K562 (cell line): ENCODE data around the gene TECPR2. TPM values are rescaled to one million over a fixed set of nuclear protein-coding genes. Genes with fewer than 3 reads are reported as not detected.

Experiments used
- ARID1B ChIP-seq: fragments of 450-650 bp; IDR thresholded peaks from 2 replicates; pipeline ENCODE4 v1.6.1; 2016; ENCODE audit warnings: antibody characterized with exemption, mild to moderate bottlenecking, inconsistent platforms
- BHLHE40 ChIP-seq: IDR thresholded peaks from 2 replicates; pipeline ENCODE4 v1.6.1; 2011; ENCODE audit warnings: low read length, improper control_type of control experiment
- CTBP1 ChIP-seq: fragments of 450-650 bp; IDR thresholded peaks from 2 replicates; pipeline ENCODE4 v1.6.1; 2016; ENCODE audit warnings: borderline replicate concordance
- CXXC5 ChIP-seq: fragments of 250-450 bp; sonication (Bioruptor Pico); IDR thresholded peaks from 2 replicates; pipeline ENCODE4 v1.8.0; 2022; ENCODE audit warnings: inconsistent platforms, mild to moderate bottlenecking, moderate library complexity
- EP300 ChIP-seq: IDR thresholded peaks from 2 replicates; pipeline ENCODE4 v1.6.1; 2012; ENCODE audit warnings: low read length, improper control_type of control experiment
- FOXK1 ChIP-seq: sonication (generic); formaldehyde crosslinking; IDR thresholded peaks from 2 replicates; pipeline ENCODE4 v1.8.0; 2022; ENCODE audit warnings: missing genetic modification reagents, mild to moderate bottlenecking, borderline replicate concordance
- FOXM1 ChIP-seq, 2 experiments: fragments of 450-650 bp in 1 of 2; sonication (generic) in 1 of 2; formaldehyde crosslinking in 1 of 2; IDR thresholded peaks; 2 replicates each; pipeline versions ENCODE4 v1.6.1 to v1.9.0; 2017 to 2022; ENCODE audit warnings: low read depth in 2 of 2, mild to moderate bottlenecking in 2 of 2, missing genetic modification reagents in 1 of 2, moderate library complexity in 1 of 2
- GATAD2A ChIP-seq: fragments of 450-650 bp; IDR thresholded peaks from 2 replicates; pipeline ENCODE4 v1.6.1; 2017
- KLF16 ChIP-seq: IDR thresholded peaks from 2 replicates; pipeline ENCODE4 v1.6.1; 2016; ENCODE audit warnings: antibody characterized with exemption
- MAZ ChIP-seq, 2 experiments: fragments of 450-650 bp in 1 of 2; sonication (generic) in 1 of 2; formaldehyde crosslinking; IDR thresholded peaks in 1 of 2; conservative IDR thresholded peaks in 1 of 2; 2 replicates each; pipeline versions ENCODE4 v1.4.0 to v1.5.0; 2020; ENCODE audit warnings: mild to moderate bottlenecking in 1 of 2, missing genetic modification reagents in 1 of 2
- MTA2 ChIP-seq: fragments of 450-650 bp; IDR thresholded peaks from 2 replicates; pipeline ENCODE4 v1.6.1; 2016; ENCODE audit warnings: low read depth
- NCOR1 ChIP-seq: fragments of 450-650 bp; IDR thresholded peaks from 2 replicates; pipeline ENCODE4 v1.6.1; 2016; ENCODE audit warnings: mild to moderate bottlenecking, moderate library complexity
- NFATC3 ChIP-seq: fragments of 450-650 bp; IDR thresholded peaks from 2 replicates; pipeline ENCODE4 v1.6.1; 2017; ENCODE audit warnings: mild to moderate bottlenecking
- NFIC ChIP-seq: fragments of 450-650 bp; IDR thresholded peaks from 2 replicates; pipeline ENCODE4 v1.6.1; 2017; ENCODE audit warnings: mild to moderate bottlenecking, inconsistent platforms
- PRDM10 ChIP-seq: fragments of 450-650 bp; IDR thresholded peaks from 2 replicates; pipeline ENCODE4 v1.6.1; 2018; ENCODE audit not compliant: partially characterized antibody
- RNF2 ChIP-seq: sonication (generic); IDR thresholded peaks from 2 replicates; pipeline ENCODE4 v1.6.1; 2016
- SMARCC2 ChIP-seq: fragments of 450-650 bp; IDR thresholded peaks from 2 replicates; pipeline ENCODE4 v1.6.1; 2017; ENCODE audit warnings: antibody characterized with exemption, moderate library complexity, mild to moderate bottlenecking, low read depth
- TCF3 ChIP-seq: sonication (generic); formaldehyde crosslinking; IDR thresholded peaks from 2 replicates; pipeline ENCODE4 v1.4.0; 2020; ENCODE audit warnings: mild to moderate bottlenecking, missing genetic modification reagents
- TCFL5 ChIP-seq: fragments of 250-450 bp; sonication (Bioruptor Pico); conservative IDR thresholded peaks from 2 replicates; pipeline ENCODE4 v1.6.1; 2021; ENCODE audit warnings: mild to moderate bottlenecking, moderate library complexity, matching md5 sums
- TRIM24 ChIP-seq, 2 experiments: fragments of 450-650 bp; IDR thresholded peaks; 2 replicates each; pipeline ENCODE4 v1.6.1; 2016
- ZNF316 ChIP-seq: fragments of 450-650 bp; IDR thresholded peaks from 2 replicates; pipeline ENCODE4 v1.6.1; 2016
- ZNF592 ChIP-seq: fragments of 450-650 bp; IDR thresholded peaks from 2 replicates; pipeline ENCODE4 v1.6.1; 2017; ENCODE audit warnings: antibody characterized with exemption, mild to moderate bottlenecking
- polyA plus RNA-seq, 8 experiments: library from polyadenylated mRNA; depleted of rRNA in 4 of 8; stranded (reverse) in 5 of 8; unstranded in 3 of 8; fragments of >200 nt; fragmentation: Nextera tagmentation in 2 of 8; fragmentation: Illumina TruSeq in 1 of 8; extraction: Ambion mirVana in 2 of 8; extraction: Trizol in 1 of 8; gene quantifications; 2 replicates each; pipeline versions ENCODE4 v1.2.1 to v1.2.3, GENCODE V29; 2011 to 2014; ENCODE audit warnings: inconsistent platforms in 1 of 8, missing spikeins in 1 of 8
- total RNA-seq, 7 experiments: library from RNA; depleted of rRNA in 6 of 7; stranded (reverse); fragments of >200 nt in 6 of 7; fragmentation: Illumina TruSeq in 2 of 7; extraction: Trizol in 2 of 7; gene quantifications; 2 replicates each; pipeline versions ENCODE4 v1.2.1 to v1.2.3, GENCODE V29; 2011 to 2021; ENCODE audit warnings: low replicate concordance in 1 of 7

TECPR2 gene
- total and polyA plus RNA-seq, 9 of the 15 experiments (the other 6 are each of a cell fraction or from before 2014, with no cell fraction given) = 0.04 to 3.0 (median 0.83) TPM

GRCh38 chr14:102504328-102504999, 141.7 kb downstream of the TECPR2 start (continued):
- TF ChIP-seq KLF16 (peak; percentile 83), ZNF592 (peak; percentile 89), NFATC3 (no peak), ARID1B (peak; percentile 93), MTA2 (peak; percentile 50), SMARCC2 (peak; percentile 58; the same call in 1 of the 2 replicates), NCOR1 (peak; percentile 89), BHLHE40 (0 out of 2 replicates have a peak, but pooled peaks have one; percentile 14), GATAD2A (0 out of 2 replicates have a peak, but pooled peaks have one; percentile 60), EP300 (peak; percentile 64; the same call in 1 of the 2 replicates), TCFL5 (CRISPR knock-in tag) (no peak), TRIM24 (IDR thresholded peaks at IDR 0.05) (peak; percentile 72 to 76; a peak in 3 of 4 replicates), CTBP1 (peak; percentile 48; the same call in 1 of the 2 replicates), MAZ (CRISPR knock-in tag; conservative IDR thresholded peaks at IDR 0.05 in 1 of 2, IDR thresholded peaks at IDR 0.05 in 1 of 2) (peak in 1 of 2 experiments; percentile 60; a peak in 2 of 4 replicates), CXXC5 (CRISPR knock-in tag) (peak; percentile 63), FOXM1 (IDR thresholded peaks at IDR 0.05; ENCODE audit: low read depth) (peak; percentile 56; the same call in 1 of the 2 replicates), FOXM1 (CRISPR knock-in tag; IDR thresholded peaks at IDR 0.05; ENCODE audit: low read depth) (no peak), PRDM10 (peak; percentile 41), RNF2 (peak; percentile 66; the same call in 1 of the 2 replicates), ZNF316 (no peak), TCF3 (peak; percentile 94), NFIC (peak; percentile 80), FOXK1 (CRISPR knock-in tag) (no peak)
